ENCODE results near the gene GXYLT2.
A peak's percentile ranks its signal among the peaks of the same experiment; 100 is the strongest.

GXYLT2 gene

GRCh38 chr3:72896996-72897757 lies 9.3 kb downstream of the GXYLT2 start (continued):
- TF ChIP-seq ZBTB49 (tag by site-specific recombination; IDR thresholded peaks at IDR 0.05; ENCODE audit: low read depth), result no peak
- peak; percentile 60 for TF ChIP-seq WT1 (tag by site-specific recombination; IDR thresholded peaks at IDR 0.05)
- peak; percentile 22; the same call in 1 of the 2 replicates for TF ChIP-seq ZNF24 (tag by site-specific recombination; IDR thresholded peaks at IDR 0.05)
- TF ChIP-seq ZBTB20 (tag by site-specific recombination; IDR thresholded peaks at IDR 0.05), result no peak
- no peak for TF ChIP-seq ZNF48 (tag by site-specific recombination; IDR thresholded peaks at IDR 0.05)
- no peak for TF ChIP-seq ZNF560 (tag by site-specific recombination; IDR thresholded peaks at IDR 0.05; ENCODE audit: borderline replicate concordance)
- TF ChIP-seq ZSCAN4 (tag by site-specific recombination; IDR thresholded peaks at IDR 0.05), result no peak
- TF ChIP-seq ZNF792 (tag by site-specific recombination; IDR thresholded peaks at IDR 0.05), result no peak
- TF ChIP-seq GLI2 (tag by site-specific recombination; IDR thresholded peaks at IDR 0.05; ENCODE audit: borderline replicate concordance, low read depth), result no peak
- TF ChIP-seq ZNF660 (tag by site-specific recombination; IDR thresholded peaks at IDR 0.05), result no peak
- TF ChIP-seq ZEB2 (tag by site-specific recombination; IDR thresholded peaks at IDR 0.05), result peak; percentile 17; the same call in 1 of the 2 replicates
- peak; percentile 87 for TF ChIP-seq PRDM6 (tag by site-specific recombination; IDR thresholded peaks at IDR 0.05)
- no peak for TF ChIP-seq ZNF324 (tag by site-specific recombination; IDR thresholded peaks at IDR 0.05)
- TF ChIP-seq FEZF1 (tag by site-specific recombination; IDR thresholded peaks at IDR 0.05), result peak; percentile 36; the same call in 1 of the 2 replicates
- no peak for TF ChIP-seq ZNF398 (tag by site-specific recombination; IDR thresholded peaks at IDR 0.05)
- TF ChIP-seq ZBTB8A (tag by site-specific recombination; IDR thresholded peaks at IDR 0.05), result no peak
- no peak for TF ChIP-seq ZNF133 (tag by site-specific recombination; IDR thresholded peaks at IDR 0.05)
- no peak for TF ChIP-seq ZNF148 (tag by site-specific recombination; IDR thresholded peaks at IDR 0.05; ENCODE audit: borderline replicate concordance)
- peak; percentile 31; the same call in 1 of the 2 replicates for TF ChIP-seq OSR2 (tag by site-specific recombination; IDR thresholded peaks at IDR 0.05)
- no peak for TF ChIP-seq SCRT2 (tag by site-specific recombination; IDR thresholded peaks at IDR 0.05)
- TF ChIP-seq KLF10 (tag by site-specific recombination; IDR thresholded peaks at IDR 0.05), result no peak
- TF ChIP-seq ZNF791 (tag by site-specific recombination; IDR thresholded peaks at IDR 0.05), result no peak
- no peak for TF ChIP-seq REST (tag by site-specific recombination; IDR thresholded peaks at IDR 0.05)
- TF ChIP-seq ZNF416 (tag by site-specific recombination; IDR thresholded peaks at IDR 0.05), result no peak
- 0 out of 2 replicates have a peak, but pooled peaks have one; percentile 21 for TF ChIP-seq TRIM28 (IDR thresholded peaks at IDR 0.05; ENCODE audit: borderline replicate concordance, low read length)

Data from HEK293 (cell line).